ENCODE data around the gene CHCHD6. TPM values are rescaled to one million over a fixed set of nuclear protein-coding genes. Genes with fewer than 3 reads are reported as not detected.
A peak's percentile ranks its signal among the peaks of the same experiment; 100 is the strongest.

CHCHD6 gene
- total and polyA plus RNA-seq, 4 donors = 2.0 to 5.1 (median 3.9) TPM

- no peaks in the 10 kb centered on the region for H3K4me1 ChIP-seq (ENCODE audit: control insufficient read depth in 4 of 4, insufficient read depth in 4 of 4, low read length in 3 of 4)
- TF ChIP-seq JUND (IDR thresholded peaks at IDR 0.05) (no peak), GABPA (IDR thresholded peaks at IDR 0.05 in 1 of 2, conservative IDR thresholded peaks at IDR 0.05 in 1 of 2) (no peak), REST (IDR thresholded peaks at IDR 0.05) (no peak), TAF1 (conservative IDR thresholded peaks at IDR 0.05) (no peak), FOXA1 (IDR thresholded peaks at IDR 0.05) (no peak), RAD21 (IDR thresholded peaks at IDR 0.05) (no peak), NR2F2 (IDR thresholded peaks at IDR 0.05) (no peak)
- H3K27ac ChIP-seq (ENCODE audit: low read depth in 1 of 2, low read length in 2 of 2) = no peak overlapping the region
- H3K27me3 ChIP-seq (ENCODE audit: control insufficient read depth in 4 of 4, insufficient read depth in 4 of 4, low read length in 3 of 4) = no peaks in the 10 kb centered on the region
- H3K9ac ChIP-seq (ENCODE audit: low read depth in 1 of 2, low read length in 2 of 2) = no peak overlapping the region
- H3K4me3 ChIP-seq (ENCODE audit: low read depth in 1 of 3, low read length in 3 of 3) = no peak overlapping the region
- H3K36me3 ChIP-seq (ENCODE audit: control insufficient read depth in 4 of 4, insufficient read depth in 3 of 4, low read depth in 1 of 4, low read length in 3 of 4) = no peaks in the 10 kb centered on the region
- DNase-seq (ENCODE audit: low spot score) = no peak
- 67% methylated on average over 2 of the region's 2 CpGs for WGBS
- no peaks in the 10 kb centered on the region for H3K9me3 ChIP-seq (ENCODE audit: control insufficient read depth in 4 of 4, low read length in 3 of 4)
Measured at GRCh38 chr3:126924458-126924857, 220.4 kb downstream of the CHCHD6 start.

- no peaks in the 10 kb centered on the region for H3K9me3 ChIP-seq (ENCODE audit: control insufficient read depth in 4 of 4, low read length in 3 of 4)
- 80% methylated on average over 14 of the region's 14 CpGs for WGBS
- H3K4me1 ChIP-seq (ENCODE audit: control insufficient read depth in 4 of 4, insufficient read depth in 4 of 4, low read length in 3 of 4) = no peaks in the 10 kb centered on the region
- H3K36me3 ChIP-seq (ENCODE audit: control insufficient read depth in 4 of 4, insufficient read depth in 3 of 4, low read depth in 1 of 4, low read length in 3 of 4) = no peaks in the 10 kb centered on the region
- no peak for DNase-seq (ENCODE audit: low spot score)
- no peak overlapping the region for H3K4me3 ChIP-seq (ENCODE audit: low read depth in 1 of 3, low read length in 3 of 3)
- no peak for TF ChIP-seq RAD21 (IDR thresholded peaks at IDR 0.05)
- no peak for TF ChIP-seq JUND (IDR thresholded peaks at IDR 0.05)
- no peak for TF ChIP-seq HNF4A (conservative IDR thresholded peaks at IDR 0.05)
- TF ChIP-seq MAX (IDR thresholded peaks at IDR 0.05) = peak; percentile 24
- no peak for TF ChIP-seq GABPA (IDR thresholded peaks at IDR 0.05 in 1 of 2, conservative IDR thresholded peaks at IDR 0.05 in 1 of 2)
- TF ChIP-seq FOXA1 (IDR thresholded peaks at IDR 0.05) = no peak
- TF ChIP-seq, protein P1, sequence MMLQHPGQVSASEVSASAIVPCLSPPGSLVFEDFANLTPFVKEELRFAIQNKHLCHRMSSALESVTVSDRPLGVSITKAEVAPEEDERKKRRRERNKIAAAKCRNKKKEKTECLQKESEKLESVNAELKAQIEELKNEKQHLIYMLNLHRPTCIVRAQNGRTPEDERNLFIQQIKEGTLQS (IDR thresholded peaks at IDR 0.05) = no peak
- no peak for TF ChIP-seq SP1 (IDR thresholded peaks at IDR 0.05)
- no peak for TF ChIP-seq TAF1 (conservative IDR thresholded peaks at IDR 0.05)
- no peak for TF ChIP-seq EGR1 (IDR thresholded peaks at IDR 0.05; ENCODE audit: low read depth in 2 of 2)
- TF ChIP-seq, protein P2, sequence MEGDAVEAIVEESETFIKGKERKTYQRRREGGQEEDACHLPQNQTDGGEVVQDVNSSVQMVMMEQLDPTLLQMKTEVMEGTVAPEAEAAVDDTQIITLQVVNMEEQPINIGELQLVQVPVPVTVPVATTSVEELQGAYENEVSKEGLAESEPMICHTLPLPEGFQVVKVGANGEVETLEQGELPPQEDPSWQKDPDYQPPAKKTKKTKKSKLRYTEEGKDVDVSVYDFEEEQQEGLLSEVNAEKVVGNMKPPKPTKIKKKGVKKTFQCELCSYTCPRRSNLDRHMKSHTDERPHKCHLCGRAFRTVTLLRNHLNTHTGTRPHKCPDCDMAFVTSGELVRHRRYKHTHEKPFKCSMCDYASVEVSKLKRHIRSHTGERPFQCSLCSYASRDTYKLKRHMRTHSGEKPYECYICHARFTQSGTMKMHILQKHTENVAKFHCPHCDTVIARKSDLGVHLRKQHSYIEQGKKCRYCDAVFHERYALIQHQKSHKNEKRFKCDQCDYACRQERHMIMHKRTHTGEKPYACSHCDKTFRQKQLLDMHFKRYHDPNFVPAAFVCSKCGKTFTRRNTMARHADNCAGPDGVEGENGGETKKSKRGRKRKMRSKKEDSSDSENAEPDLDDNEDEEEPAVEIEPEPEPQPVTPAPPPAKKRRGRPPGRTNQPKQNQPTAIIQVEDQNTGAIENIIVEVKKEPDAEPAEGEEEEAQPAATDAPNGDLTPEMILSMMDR (IDR thresholded peaks at IDR 0.05; ENCODE audit: low read depth, low read length, missing input control) = no peak
- TF ChIP-seq HNF4G (IDR thresholded peaks at IDR 0.05) = no peak
- no peak for TF ChIP-seq REST (IDR thresholded peaks at IDR 0.05)
- peak; percentile 37 for TF ChIP-seq YY1 (IDR thresholded peaks at IDR 0.05)
- no peak for TF ChIP-seq FOXA2 (IDR thresholded peaks at IDR 0.05)
- H3K27me3 ChIP-seq (ENCODE audit: control insufficient read depth in 4 of 4, insufficient read depth in 4 of 4, low read length in 3 of 4) = no peaks in the 10 kb centered on the region
- H3K27ac ChIP-seq (ENCODE audit: low read depth in 1 of 2, low read length in 2 of 2) = no peak overlapping the region
- no peak overlapping the region for H3K9ac ChIP-seq (ENCODE audit: low read depth in 1 of 2, low read length in 2 of 2)
Measured at GRCh38 chr3:126925411-126926171, 221.6 kb downstream of the CHCHD6 start.

Data from liver (tissue), 9 donors.